CD4-positive, alpha-beta memory T cell (primary cell): ENCODE results near the gene RGS9. TPM values are rescaled to one million over a fixed set of nuclear protein-coding genes. Genes with fewer than 3 reads are reported as not detected.

Experiments
- CTCF ChIA-PET: fragments of 350-600 bp; sonication (Branson Sonifier 250); formaldehyde crosslinking; loops from one replicate; lab custom pipeline; 2021; ENCODE audit warnings: inconsistent platforms; ENCODE audit not compliant: partially characterized antibody; lab: Charles Lee
- POLR2A ChIA-PET: fragments of 350-600 bp; sonication (Branson Sonifier 250); formaldehyde crosslinking; loops from one replicate; lab custom pipeline; 2021; ENCODE audit not compliant: partially characterized antibody; lab: Charles Lee
- DNase-seq, 5 donors: peaks; one replicate each; pipeline versions ENCODE4 v3.0.0 to v3.0.0-alpha.2; 2020 to 2022; ENCODE audit warnings: mixed read lengths in 1 of 5
- H3K27ac ChIP-seq: one replicate; pipeline ENCODE4 v1.7.0; 2013; ENCODE audit warnings: low read depth, low read length
- H3K27me3 ChIP-seq: 2 replicates; pipeline ENCODE4 v1.7.0; 2013; ENCODE audit warnings: mild to moderate bottlenecking, low read length, moderate library complexity; ENCODE audit not compliant: insufficient read depth
- H3K36me3 ChIP-seq: 2 replicates; pipeline ENCODE4 v1.7.0; 2013; ENCODE audit warnings: mild to moderate bottlenecking, low read length, moderate library complexity; ENCODE audit not compliant: insufficient read depth
- H3K4me1 ChIP-seq: 2 replicates; pipeline ENCODE4 v1.7.0; 2013; ENCODE audit warnings: mild to moderate bottlenecking, low read length, moderate library complexity; ENCODE audit not compliant: insufficient read depth
- H3K4me3 ChIP-seq, 2 donors: one replicate each; pipeline ENCODE4 v1.7.0; 2013; ENCODE audit warnings: low read length in 2 of 2, mild to moderate bottlenecking in 1 of 2
- H3K9me3 ChIP-seq, 2 donors: one replicate each; pipeline ENCODE4 v1.7.0; 2013; ENCODE audit warnings: low read length in 2 of 2, control low read depth in 1 of 2; ENCODE audit not compliant: control insufficient read depth in 1 of 2
- H3K27ac Mint-ChIP-seq, 7 donors: one replicate each; pipeline ENCODE4 v1.8.0; 2020 to 2021; ENCODE audit warnings: mixed read lengths in 7 of 7, mild to moderate bottlenecking in 6 of 7, inconsistent platforms in 3 of 7, moderate library complexity in 3 of 7
- H3K27me3 Mint-ChIP-seq, 2 donors: one replicate each; pipeline ENCODE4 v1.8.0; 2020 to 2021; ENCODE audit warnings: mixed read lengths in 2 of 2
- H3K36me3 Mint-ChIP-seq, 2 donors: one replicate each; pipeline ENCODE4 v1.8.0; 2020 to 2021; ENCODE audit warnings: mixed read lengths in 2 of 2, inconsistent platforms in 1 of 2, mild to moderate bottlenecking in 1 of 2
- H3K4me1 Mint-ChIP-seq, 4 donors: one replicate each; pipeline ENCODE4 v1.8.0; 2020 to 2021; ENCODE audit warnings: mixed read lengths in 4 of 4, mild to moderate bottlenecking in 1 of 4
- H3K4me3 Mint-ChIP-seq, 8 donors: one replicate each; pipeline ENCODE4 v1.8.0; 2020 to 2021; ENCODE audit warnings: mixed read lengths in 8 of 8, mild to moderate bottlenecking in 7 of 8, moderate library complexity in 6 of 8, inconsistent platforms in 3 of 8
- H3K9me3 Mint-ChIP-seq, 8 donors: one replicate each; pipeline ENCODE4 v1.8.0; 2020 to 2021; ENCODE audit warnings: mixed read lengths in 8 of 8, mild to moderate bottlenecking in 5 of 8, inconsistent platforms in 3 of 8, moderate library complexity in 1 of 8
- intact Hi-C: fragments of 100-400 bp; cut with micrococcal nuclease; formaldehyde crosslinking; loops from one replicate; pipeline ENCODE4 v1.15.1; 2023
- polyA plus RNA-seq, 2 donors: library from polyadenylated mRNA; unstranded; fragments of 300-500 nt; fragmentation: Illumina TruSeq; gene quantifications; one replicate each; pipeline ENCODE4 v1.2.3, GENCODE V29; 2021
- total RNA-seq, 2 experiments: library from RNA; stranded (reverse); gene quantifications; one replicate each; pipeline ENCODE4 v1.2.3, GENCODE V29; 2021

Gene RGS9
- total and polyA plus RNA-seq, 4 experiments from 2014 or later = 0.67 to 2.7 (median 1.2) TPM

GRCh38 chr17:65121916-65122806, 15.0 kb upstream of the RGS9 start:
- peak overlapping the region; percentile 66 to 96 (median 92) for H3K4me3 Mint-ChIP-seq
- no peak overlapping the region for H3K27ac ChIP-seq
- POLR2A ChIA-PET = interaction anchor here (0.6 to 2.6 kb wide), 19 partner anchors 9 to 243 kb away, joined by 3 to 27 read pairs (median 4); partner anchors contain the start of genes GNA13, LRRC37A3 and RGS9
- H3K36me3 Mint-ChIP-seq = peaks cover 0 to 4% of the 10 kb centered on the region in 2 donors
- peaks cover 0 to 2% of the 10 kb centered on the region in 2 donors for H3K27me3 Mint-ChIP-seq
- DNase-seq = no peak
- H3K27ac Mint-ChIP-seq = peak overlapping the region; percentile 57 to 88 (median 77)
- H3K9me3 ChIP-seq = no peaks in the 10 kb centered on the region
- H3K4me1 Mint-ChIP-seq = peaks cover 11 to 27% (median 20%) of the 10 kb centered on the region in 4 donors
- no peaks in the 10 kb centered on the region for H3K36me3 ChIP-seq
- peaks cover 20% of the 10 kb centered on the region for H3K4me1 ChIP-seq
- H3K27me3 ChIP-seq = no peaks in the 10 kb centered on the region
- intact Hi-C loops = no loop called here
- no peak overlapping the region for H3K4me3 ChIP-seq
- CTCF ChIA-PET = interaction anchor here (1.4 to 1.6 kb wide), 3 partner anchors 11 to 23 kb away, joined by 6 to 7 read pairs (median 7); partner anchors contain the start of gene RGS9
- H3K9me3 Mint-ChIP-seq = no peaks in the 10 kb centered on the region

DNA sequence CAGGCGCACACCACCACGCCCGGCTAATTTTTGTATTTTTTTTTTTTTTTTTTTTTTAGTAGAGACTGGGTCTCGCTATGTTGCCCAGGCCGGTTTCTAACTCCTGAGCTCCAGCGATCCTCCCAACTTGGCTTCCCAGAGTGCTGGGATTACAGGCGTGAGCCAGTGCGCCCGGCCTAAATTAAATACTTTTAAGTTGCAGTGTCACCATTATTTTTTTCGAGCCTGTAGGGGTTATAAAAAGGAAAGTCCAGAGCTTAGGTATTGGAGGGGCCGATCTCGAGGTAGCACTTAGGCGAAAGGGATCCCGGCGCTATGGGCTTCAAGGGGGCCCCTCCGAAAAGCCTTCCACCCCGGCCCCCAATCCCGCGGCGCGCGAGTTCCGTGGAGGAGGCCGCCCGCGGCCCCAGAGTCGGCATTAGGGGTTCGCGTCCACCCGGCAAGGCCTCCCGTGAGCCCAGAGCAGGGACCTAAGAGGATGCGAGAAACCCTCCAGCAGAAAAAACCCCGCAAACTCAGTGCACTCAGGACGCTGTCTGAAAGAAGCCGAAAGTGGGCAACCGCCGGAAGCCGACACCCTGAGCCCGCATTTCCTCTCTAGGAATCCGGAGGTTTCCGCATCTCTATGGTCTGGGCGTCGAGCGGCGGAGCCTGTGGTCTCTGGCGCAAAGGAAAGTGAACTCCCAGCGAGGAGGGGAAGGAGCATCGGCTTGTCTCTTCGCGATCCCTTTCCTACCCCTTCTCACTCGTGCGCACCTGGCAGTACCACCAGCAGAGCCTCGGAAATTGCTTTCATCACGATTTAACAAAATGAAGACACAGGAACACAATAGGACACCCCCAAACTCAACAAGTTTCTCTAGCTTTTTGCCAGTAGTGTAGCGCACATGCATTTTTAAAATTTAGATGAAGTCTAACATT, 14.1 kb upstream of the RGS9 start:
- H3K4me3 ChIP-seq = peak overlapping the region; percentile 4 to 57
- peak overlapping the region; percentile 53 for H3K27ac ChIP-seq
- Mint-ChIP-seq H3K27me3 (peaks cover 0 to 5% of the 10 kb centered on the region in 2 donors), H3K4me3 (peak overlapping the region; percentile 87 to 96 (median 92)), H3K9me3 (no peaks in the 10 kb centered on the region), H3K36me3 (peaks cover 0 to 4% of the 10 kb centered on the region in 2 donors), H3K4me1 (peaks cover 11 to 27% (median 20%) of the 10 kb centered on the region in 4 donors), H3K27ac (peak overlapping the region; percentile 80 to 99 (median 99))
- intact Hi-C loops = loop anchor here (1.0 kb wide), 1 partner anchor 14 kb away; the partner anchor contains the start of gene RGS9
- H3K4me1 ChIP-seq = peaks cover 20% of the 10 kb centered on the region
- DNase-seq = peak; percentile 86 to 90 (median 88)
- no peaks in the 10 kb centered on the region for H3K36me3 ChIP-seq
- H3K9me3 ChIP-seq = no peaks in the 10 kb centered on the region
- POLR2A ChIA-PET = interaction anchor here (0.6 to 2.6 kb wide), 25 partner anchors 8 to 242 kb away, joined by 3 to 27 read pairs (median 3); partner anchors contain the start of genes GNA13, LRRC37A3 and RGS9
- no peaks in the 10 kb centered on the region for H3K27me3 ChIP-seq
- CTCF ChIA-PET = interaction anchor here (0.8 to 1.6 kb wide), 6 partner anchors 10 to 57 kb away, joined by 3 to 15 read pairs (median 6); partner anchors contain the start of gene RGS9

GRCh38 chr17:65123757-65124675, 13.2 kb upstream of the RGS9 start:
- peaks cover 0 to 7% of the 10 kb centered on the region in 2 donors for H3K27me3 Mint-ChIP-seq
- CTCF ChIA-PET = interaction anchor here (0.8 to 1.6 kb wide), 6 partner anchors 9 to 57 kb away, joined by 3 to 15 read pairs (median 6); partner anchors contain the start of gene RGS9
- no peak for DNase-seq
- H3K4me1 ChIP-seq = peaks cover 20% of the 10 kb centered on the region
- H3K36me3 ChIP-seq = no peaks in the 10 kb centered on the region
- peaks cover 0 to 4% of the 10 kb centered on the region in 2 donors for H3K36me3 Mint-ChIP-seq
- POLR2A ChIA-PET = interaction anchor here (0.7 to 2.6 kb wide), 16 partner anchors 9 to 204 kb away, joined by 3 to 27 read pairs (median 4); partner anchors contain the start of genes LRRC37A3 and RGS9
- intact Hi-C loops = loop anchor here (1.0 kb wide), 1 partner anchor 13 kb away; the partner anchor contains the start of gene RGS9
- no peaks in the 10 kb centered on the region for H3K9me3 ChIP-seq
- H3K27ac ChIP-seq = peak overlapping the region; percentile 53
- H3K9me3 Mint-ChIP-seq = no peaks in the 10 kb centered on the region
- H3K27me3 ChIP-seq = no peaks in the 10 kb centered on the region
- H3K4me3 ChIP-seq = peak overlapping the region; percentile 4 to 57
- peak overlapping the region; percentile 80 to 99 (median 99) for H3K27ac Mint-ChIP-seq
- H3K4me3 Mint-ChIP-seq = peak overlapping the region; percentile 87 to 96 (median 92)
- peaks cover 11 to 27% (median 20%) of the 10 kb centered on the region in 4 donors for H3K4me1 Mint-ChIP-seq

- Mint-ChIP-seq H3K4me1 (no peaks in the 10 kb centered on the region), H3K9me3 (no peaks in the 10 kb centered on the region), H3K27ac (no peak overlapping the region), H3K36me3 (no peaks in the 10 kb centered on the region), H3K27me3 (peaks cover 3 to 7% of the 10 kb centered on the region in 2 donors), H3K4me3 (no peak overlapping the region)
- H3K36me3 ChIP-seq = no peaks in the 10 kb centered on the region
- no peaks in the 10 kb centered on the region for H3K9me3 ChIP-seq
- intact Hi-C loops = no loop called here
- H3K27ac ChIP-seq = no peak overlapping the region
- POLR2A ChIA-PET = interaction anchor here (1.5 kb wide), 1 partner anchor 14 kb away, joined by 3 read pairs; no protein-coding TSS in a partner anchor
- no peaks in the 10 kb centered on the region for H3K27me3 ChIP-seq
- no peak overlapping the region for H3K4me3 ChIP-seq
- CTCF ChIA-PET = no interaction called here
- H3K4me1 ChIP-seq = no peaks in the 10 kb centered on the region
- no peak for DNase-seq
These were observed 6.3 kb upstream of the RGS9 start for GRCh38 chr17:65130832-65131231.

- Histone ChIP-seq H3K27me3 (no peaks in the 10 kb centered on the region), H3K4me1 (no peaks in the 10 kb centered on the region), H3K36me3 (no peaks in the 10 kb centered on the region), H3K4me3 (no peak overlapping the region), H3K27ac (no peak overlapping the region), H3K9me3 (no peaks in the 10 kb centered on the region)
- no peak for DNase-seq
- Mint-ChIP-seq H3K36me3 (no peaks in the 10 kb centered on the region), H3K9me3 (no peaks in the 10 kb centered on the region), H3K27ac (peak overlapping the region in 1 of 7 donors; percentile 49), H3K4me3 (no peak overlapping the region), H3K27me3 (peaks cover 3 to 7% of the 10 kb centered on the region in 2 donors), H3K4me1 (no peaks in the 10 kb centered on the region)
- POLR2A ChIA-PET = interaction anchor here (1.5 kb wide), 1 partner anchor 14 kb away, joined by 3 read pairs; no protein-coding TSS in a partner anchor
- CTCF ChIA-PET = no interaction called here
- intact Hi-C loops = no loop called here
These were observed 5.9 kb upstream of the RGS9 start for GRCh38 chr17:65131240-65131639.

- intact Hi-C loops = no loop called here
- Histone ChIP-seq H3K4me3 (no peak overlapping the region), H3K27ac (no peak overlapping the region), H3K4me1 (peaks cover 3% of the 10 kb centered on the region), H3K9me3 (no peaks in the 10 kb centered on the region), H3K27me3 (no peaks in the 10 kb centered on the region), H3K36me3 (no peaks in the 10 kb centered on the region)
- Mint-ChIP-seq H3K4me1 (peaks cover 0 to 4% (median 0%) of the 10 kb centered on the region in 4 donors), H3K27me3 (peaks cover 3 to 7% of the 10 kb centered on the region in 2 donors), H3K9me3 (no peaks in the 10 kb centered on the region), H3K36me3 (no peaks in the 10 kb centered on the region), H3K27ac (peak overlapping the region in 1 of 7 donors; percentile 64), H3K4me3 (no peak overlapping the region)
- CTCF ChIA-PET = no interaction called here
- POLR2A ChIA-PET = interaction anchor here (1.5 kb wide), 1 partner anchor 15 kb away, joined by 3 read pairs; no protein-coding TSS in a partner anchor
- no peak for DNase-seq
These were observed 5.2 kb upstream of the RGS9 start for GRCh38 chr17:65131946-65132345.
